Panc1 (cell line): Measurements from ENCODE around the gene MGAT5. TPM values are rescaled to one million over a fixed set of nuclear protein-coding genes. Genes with fewer than 3 reads are reported as not detected.

Source experiments
- ATAC-seq: fragments of 200-7000 bp; cut with Tn5 transposase; 2 replicates; pipeline ENCODE4 v1.9.1; 2020; ENCODE audit warnings: mild to moderate bottlenecking, moderate library complexity
- BruUV-seq: library from RNA; stranded (reverse); fragments of 400-500 nt; replicated peaks from 2 replicates; lab custom pipeline; 2021; lab: Mats Ljungman, UMichigan
- CTCF ChIA-PET: fragments of 300-600 bp; sonication (Branson Sonifier 250); formaldehyde crosslinking; loops from one replicate; lab custom pipeline; 2022; ENCODE audit warnings: antibody characterized with exemption; lab: Charles Lee
- POLR2A ChIA-PET: fragments of 300-600 bp; sonication (Branson Sonifier 250); formaldehyde crosslinking; loops from one replicate; lab custom pipeline; 2022; ENCODE audit warnings: antibody characterized with exemption; lab: Charles Lee
- DNase-seq: peaks from one replicate; pipeline ENCODE4 v3.0.0-alpha.2; 2010; ENCODE audit warnings: low read depth, low spot score
- H3K27ac ChIP-seq: 2 replicates; pipeline ENCODE4 v1.5.1; 2011; ENCODE audit warnings: mild to moderate bottlenecking, low read length, inconsistent platforms
- H3K27me3 ChIP-seq: fragments of 200-500 bp; sonication (Bioruptor generic); 2 replicates; pipeline ENCODE4 v1.6.0; 2014; ENCODE audit warnings: low read length, inconsistent platforms; ENCODE audit not compliant: control insufficient read depth, insufficient read depth
- H3K36me3 ChIP-seq: fragments of 200-500 bp; sonication (Bioruptor generic); 2 replicates; pipeline ENCODE4 v1.5.1; 2014; ENCODE audit warnings: inconsistent platforms, mild to moderate bottlenecking, low read length, moderate library complexity; ENCODE audit not compliant: control insufficient read depth, insufficient read depth
- H3K4me1 ChIP-seq: 2 replicates; pipeline ENCODE4 v1.5.1; 2011; ENCODE audit warnings: inconsistent platforms, mild to moderate bottlenecking, low read length, moderate library complexity; ENCODE audit not compliant: control insufficient read depth, insufficient read depth
- H3K4me3 ChIP-seq, 2 experiments: 2 replicates each; pipeline ENCODE4 v1.5.1; 2011 to 2012; ENCODE audit warnings: low read depth in 2 of 2, low read length in 2 of 2, mild to moderate bottlenecking in 2 of 2, inconsistent platforms in 1 of 2, moderate library complexity in 1 of 2
- H3K9me3 ChIP-seq: fragments of 200-500 bp; sonication (Bioruptor generic); 2 replicates; pipeline ENCODE4 v1.5.1; 2014; ENCODE audit warnings: low read depth, mild to moderate bottlenecking, inconsistent platforms, low read length, moderate library complexity; ENCODE audit not compliant: control insufficient read depth, insufficient read depth
- CTCF ChIP-seq: fragments of 450-650 bp; IDR thresholded peaks from 2 replicates; pipeline ENCODE4 v1.5.1; 2017; ENCODE audit warnings: mild to moderate bottlenecking
- POLR2AphosphoS5 ChIP-seq: IDR thresholded peaks from 2 replicates; pipeline ENCODE4 v1.6.1; 2012; ENCODE audit warnings: mild to moderate bottlenecking, low read depth, low read length, moderate library complexity
- SIN3A ChIP-seq: IDR thresholded peaks from 2 replicates; pipeline ENCODE4 v1.6.1; 2012; ENCODE audit warnings: low read depth, mild to moderate bottlenecking, low read length, moderate library complexity, borderline replicate concordance; ENCODE audit not compliant: insufficient read depth
- TCF7L2 ChIP-seq: IDR thresholded peaks from 2 replicates; pipeline ENCODE4 v1.6.1; 2011; ENCODE audit warnings: mild to moderate bottlenecking, low read depth, low read length, inconsistent platforms
- in situ Hi-C: cut with HindIII; loops from 2 replicates; pipeline ENCODE4 v1.10.0; 2016; ENCODE audit warnings: low sequenced_read_pairs, low pct_unique_long_range_greater_than_20kb
- intact Hi-C: fragments of 100-400 bp; cut with micrococcal nuclease; formaldehyde crosslinking; loops from one replicate; pipeline ENCODE4 v1.10.0; 2022; ENCODE audit not compliant: unreplicated experiment
- total RNA-seq: library from RNA; stranded (reverse); gene quantifications from one replicate; pipeline ENCODE4 v1.2.1, GENCODE V29; 2021; ENCODE audit not compliant: unreplicated experiment
- TF ChIP-seq, protein P1 (sequence below), 2 experiments: IDR thresholded peaks; 2 replicates each; pipeline ENCODE4 v1.6.1; 2011 to 2012; ENCODE audit warnings: low read depth in 2 of 2, control low read depth in 1 of 2, low read length in 1 of 2, mild to moderate bottlenecking in 1 of 2, moderate library complexity in 1 of 2; ENCODE audit not compliant: insufficient read depth in 1 of 2

The MGAT5 gene
- total RNA-seq, 1 experiment from 2014 or later: 22.1 TPM

DNA sequence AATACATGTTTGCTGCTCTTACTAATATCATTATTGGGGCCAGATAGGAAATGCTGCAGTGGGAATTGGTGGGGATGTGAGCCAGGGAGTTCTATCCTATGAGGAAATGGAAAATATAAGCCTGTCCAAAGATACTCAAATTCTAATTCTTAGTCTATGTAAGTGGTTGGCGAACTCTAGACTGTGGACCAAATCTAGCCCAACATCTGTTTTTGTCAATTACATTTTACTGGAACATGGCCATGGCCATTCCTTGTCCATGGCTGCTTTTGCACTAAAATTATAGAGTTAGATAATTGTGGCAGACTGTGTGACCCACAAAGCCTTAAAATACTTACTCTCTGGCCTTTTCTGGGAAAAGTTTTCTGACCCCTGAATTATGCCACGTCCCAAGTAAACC is 113.3 kb downstream of the MGAT5 start:
- ChIA-PET CTCF (no interaction called here), POLR2A (no interaction called here)
- H3K27me3 ChIP-seq: no peaks in the 10 kb centered on the region
- no peaks in the 10 kb centered on the region for H3K4me1 ChIP-seq
- DNase-seq (no peak), ATAC-seq (no peak)
- BruUV-seq: no TSS peak
- no peak overlapping the region for H3K4me3 ChIP-seq
- no peaks in the 10 kb centered on the region for H3K36me3 ChIP-seq
- in situ Hi-C loops: no loop called here
- H3K27ac ChIP-seq: no peak overlapping the region
- no peaks in the 10 kb centered on the region for H3K9me3 ChIP-seq
- intact Hi-C loops: no loop called here
- TF ChIP-seq CTCF (no peak), TCF7L2 (no peak), POLR2AphosphoS5 (no peak), SIN3A (no peak)

- Histone ChIP-seq H3K4me3 (no peak overlapping the region), H3K36me3 (no peaks in the 10 kb centered on the region), H3K4me1 (no peaks in the 10 kb centered on the region), H3K27me3 (no peaks in the 10 kb centered on the region), H3K27ac (no peak overlapping the region), H3K9me3 (no peaks in the 10 kb centered on the region)
- intact Hi-C loops: no loop called here
- TF ChIP-seq SIN3A (no peak), CTCF (no peak)
- TF ChIP-seq, protein P1, sequence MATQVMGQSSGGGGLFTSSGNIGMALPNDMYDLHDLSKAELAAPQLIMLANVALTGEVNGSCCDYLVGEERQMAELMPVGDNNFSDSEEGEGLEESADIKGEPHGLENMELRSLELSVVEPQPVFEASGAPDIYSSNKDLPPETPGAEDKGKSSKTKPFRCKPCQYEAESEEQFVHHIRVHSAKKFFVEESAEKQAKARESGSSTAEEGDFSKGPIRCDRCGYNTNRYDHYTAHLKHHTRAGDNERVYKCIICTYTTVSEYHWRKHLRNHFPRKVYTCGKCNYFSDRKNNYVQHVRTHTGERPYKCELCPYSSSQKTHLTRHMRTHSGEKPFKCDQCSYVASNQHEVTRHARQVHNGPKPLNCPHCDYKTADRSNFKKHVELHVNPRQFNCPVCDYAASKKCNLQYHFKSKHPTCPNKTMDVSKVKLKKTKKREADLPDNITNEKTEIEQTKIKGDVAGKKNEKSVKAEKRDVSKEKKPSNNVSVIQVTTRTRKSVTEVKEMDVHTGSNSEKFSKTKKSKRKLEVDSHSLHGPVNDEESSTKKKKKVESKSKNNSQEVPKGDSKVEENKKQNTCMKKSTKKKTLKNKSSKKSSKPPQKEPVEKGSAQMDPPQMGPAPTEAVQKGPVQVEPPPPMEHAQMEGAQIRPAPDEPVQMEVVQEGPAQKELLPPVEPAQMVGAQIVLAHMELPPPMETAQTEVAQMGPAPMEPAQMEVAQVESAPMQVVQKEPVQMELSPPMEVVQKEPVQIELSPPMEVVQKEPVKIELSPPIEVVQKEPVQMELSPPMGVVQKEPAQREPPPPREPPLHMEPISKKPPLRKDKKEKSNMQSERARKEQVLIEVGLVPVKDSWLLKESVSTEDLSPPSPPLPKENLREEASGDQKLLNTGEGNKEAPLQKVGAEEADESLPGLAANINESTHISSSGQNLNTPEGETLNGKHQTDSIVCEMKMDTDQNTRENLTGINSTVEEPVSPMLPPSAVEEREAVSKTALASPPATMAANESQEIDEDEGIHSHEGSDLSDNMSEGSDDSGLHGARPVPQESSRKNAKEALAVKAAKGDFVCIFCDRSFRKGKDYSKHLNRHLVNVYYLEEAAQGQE (IDR thresholded peaks at IDR 0.05; ENCODE audit: insufficient read depth in 1 of 2, low read depth in 2 of 2, low read length in 1 of 2): no peak
- BruUV-seq: no TSS peak
- in situ Hi-C loops: no loop called here
- ChIA-PET POLR2A (no interaction called here), CTCF (interaction anchor here (0.5 kb wide), 1 partner anchor 81 kb away, joined by 3 read pairs; no protein-coding TSS in a partner anchor)
- DNase-seq (no peak), ATAC-seq (no peak)
Measured at GRCh38 chr2:134368009-134368817, 114.3 kb downstream of the MGAT5 start.
